GM21825 (cell line): ENCODE results near the gene FAM124B.
A peak's percentile ranks its signal among the peaks of the same experiment; 100 is the strongest.
"Not testable (repeated sequence)": the region's sequence is repeated elsewhere in the genome, so short reads cannot be mapped to it uniquely, and the experiment has no call there.

Experiments
- ATAC-seq: cut with Tn5 transposase; IDR thresholded peaks from one replicate; pipeline ENCODE4 v1.9.1; 2021; ENCODE audit warnings: mild to moderate bottlenecking, moderate library complexity; ENCODE audit not compliant: unreplicated experiment

The FAM124B gene

DNA sequence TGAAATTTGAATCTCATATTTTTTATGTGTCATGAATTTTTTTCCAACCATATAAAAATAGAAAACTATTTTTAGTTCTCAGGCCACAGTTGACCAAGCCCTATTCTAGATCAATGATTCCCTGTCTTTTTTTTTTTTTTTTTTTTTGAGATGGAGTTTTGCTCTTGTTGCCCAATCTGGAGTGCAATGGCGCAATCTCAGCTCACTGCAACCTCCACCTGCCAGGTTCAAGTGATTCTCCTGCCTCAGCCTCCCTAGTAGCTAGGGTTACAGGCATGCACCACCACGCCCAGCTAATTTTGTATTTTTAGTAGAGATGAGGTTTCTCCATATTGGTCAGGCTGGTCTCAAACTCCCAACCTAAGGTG is 19.6 kb downstream of the FAM124B start:
- ATAC-seq, result not testable (repeated sequence)

- no peak for ATAC-seq
Measured at GRCh38 chr2:224381521-224382279, 20.2 kb downstream of the FAM124B start.

GRCh38 chr2:224379986-224380385 is 21.9 kb downstream of the FAM124B start:
- ATAC-seq, result no peak

- no peak for ATAC-seq
Measured at GRCh38 chr2:224379172-224379571, 22.7 kb downstream of the FAM124B start.

DNA sequence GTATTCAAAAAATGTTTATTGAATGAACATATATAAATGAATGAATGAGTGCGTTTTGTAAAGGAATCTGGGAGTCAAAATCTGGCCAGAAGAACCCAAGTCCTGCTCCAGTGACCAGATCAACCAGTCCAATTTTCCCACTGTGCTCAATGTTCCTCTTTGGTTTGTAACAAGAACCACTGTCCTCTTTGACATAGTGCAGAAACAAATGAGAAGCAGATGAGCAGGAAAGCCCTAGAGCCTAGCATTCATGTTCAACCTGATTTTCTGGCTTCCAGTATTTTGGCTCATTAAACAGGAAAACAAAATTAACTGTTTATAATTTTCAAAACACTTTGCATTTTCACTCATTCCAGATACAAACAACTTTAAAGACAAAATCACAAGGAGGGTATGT is 23.2 kb downstream of the FAM124B start:
- ATAC-seq, result no peak

DNA sequence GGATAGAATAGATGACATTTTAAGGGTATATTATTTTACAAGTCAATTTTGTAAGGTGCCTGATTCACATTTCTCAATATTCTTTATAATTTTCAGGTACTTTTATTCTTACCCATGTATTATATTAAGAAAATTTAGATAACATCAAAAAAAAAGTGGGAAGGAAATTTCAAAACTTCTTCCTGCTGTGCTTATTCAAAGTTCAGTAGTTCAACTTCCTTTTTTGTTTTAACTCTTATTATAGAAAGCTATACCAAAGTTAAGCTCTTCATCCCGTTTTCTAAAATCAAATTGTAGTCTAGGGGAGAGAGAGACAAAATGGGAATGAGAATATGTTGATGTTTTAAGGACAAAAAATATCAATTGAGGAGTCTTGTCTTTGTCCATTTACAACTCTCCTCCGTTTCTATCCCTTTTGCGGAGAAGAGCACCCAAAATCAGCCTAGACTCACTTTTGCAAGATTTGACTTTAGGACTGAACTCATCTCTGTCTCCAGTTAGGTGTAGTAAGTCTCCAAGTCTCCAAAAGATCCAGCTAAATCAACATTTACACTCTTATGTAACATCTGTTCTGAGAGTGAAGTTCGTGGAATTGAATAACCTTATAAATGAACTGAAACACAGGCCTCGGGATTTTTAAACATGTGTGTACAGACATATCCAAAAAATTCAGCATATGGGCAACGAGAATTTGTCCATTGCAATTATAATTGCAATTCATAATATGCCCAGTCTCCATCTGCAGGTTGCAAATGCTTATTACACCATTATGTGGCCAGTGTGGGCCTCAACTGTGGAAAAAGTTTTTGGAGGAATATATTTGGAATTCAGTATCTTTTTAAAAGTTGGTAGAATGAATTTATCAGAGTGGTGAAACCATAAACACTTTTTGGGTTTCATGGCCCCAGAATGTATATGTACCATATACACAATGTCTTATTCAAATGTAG is 23.9 kb downstream of the FAM124B start:
- ATAC-seq, result no peak

- ATAC-seq, result no peak
Measured at GRCh38 chr2:224372641-224373040, 29.3 kb downstream of the FAM124B start.

- ATAC-seq, result no peak
Measured at GRCh38 chr2:224369028-224369632, 32.8 kb downstream of the FAM124B start.

DNA sequence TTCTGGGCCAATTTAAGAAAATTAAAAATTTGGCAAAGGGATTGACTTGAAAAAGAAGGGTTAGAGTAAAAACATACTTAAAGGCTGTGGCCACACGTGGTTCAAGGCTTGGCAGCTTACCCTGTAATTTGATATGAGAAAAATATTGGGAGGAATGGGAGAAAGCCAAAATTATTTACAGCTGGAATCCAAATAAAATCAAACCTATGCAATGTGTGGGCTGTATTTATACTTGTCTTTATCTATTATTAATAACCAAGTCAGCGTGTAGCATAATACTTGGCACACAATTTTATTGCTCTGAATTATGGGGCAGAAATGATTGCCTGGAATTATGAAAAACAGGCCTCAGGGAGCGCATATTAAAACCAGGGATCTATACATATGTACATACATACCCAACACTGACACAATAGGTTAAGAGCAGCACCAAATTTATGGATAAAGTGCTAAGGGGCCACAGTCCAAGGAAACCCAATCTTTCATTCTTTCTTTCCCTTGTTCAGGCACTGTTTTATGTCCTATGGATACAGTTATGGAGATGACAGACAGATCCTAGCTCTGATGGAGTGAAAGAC is 35.6 kb downstream of the FAM124B start:
- ATAC-seq, result no peak

- ATAC-seq, result no peak
Measured at GRCh38 chr2:224365331-224365730, 36.6 kb downstream of the FAM124B start.

DNA sequence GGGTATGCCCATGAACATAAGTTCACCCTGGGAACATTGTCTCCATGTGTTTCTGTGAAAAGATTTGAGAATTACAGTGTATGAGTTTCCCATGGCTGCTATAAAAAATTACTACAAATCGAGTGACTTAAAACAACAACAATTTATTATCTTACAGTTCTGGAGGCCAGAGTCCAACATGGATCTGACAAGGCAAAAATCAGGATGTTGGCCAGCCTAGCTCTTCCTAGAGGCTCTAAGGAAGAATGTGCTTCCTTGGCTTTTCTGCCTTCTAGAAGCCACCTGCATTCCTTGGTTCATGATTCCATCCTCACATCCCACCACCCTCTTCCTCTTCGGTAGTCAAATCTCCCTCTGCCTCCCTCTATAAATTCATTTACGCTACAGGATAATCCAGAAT is 38.6 kb downstream of the FAM124B start:
- no peak for ATAC-seq

GRCh38 chr2:224362094-224362493 is 39.8 kb downstream of the FAM124B start:
- no peak for ATAC-seq

GRCh38 chr2:224360801-224361251 is 41.1 kb downstream of the FAM124B start:
- ATAC-seq, result no peak

GRCh38 chr2:224359569-224359968 is 42.3 kb downstream of the FAM124B start:
- ATAC-seq, result no peak

DNA sequence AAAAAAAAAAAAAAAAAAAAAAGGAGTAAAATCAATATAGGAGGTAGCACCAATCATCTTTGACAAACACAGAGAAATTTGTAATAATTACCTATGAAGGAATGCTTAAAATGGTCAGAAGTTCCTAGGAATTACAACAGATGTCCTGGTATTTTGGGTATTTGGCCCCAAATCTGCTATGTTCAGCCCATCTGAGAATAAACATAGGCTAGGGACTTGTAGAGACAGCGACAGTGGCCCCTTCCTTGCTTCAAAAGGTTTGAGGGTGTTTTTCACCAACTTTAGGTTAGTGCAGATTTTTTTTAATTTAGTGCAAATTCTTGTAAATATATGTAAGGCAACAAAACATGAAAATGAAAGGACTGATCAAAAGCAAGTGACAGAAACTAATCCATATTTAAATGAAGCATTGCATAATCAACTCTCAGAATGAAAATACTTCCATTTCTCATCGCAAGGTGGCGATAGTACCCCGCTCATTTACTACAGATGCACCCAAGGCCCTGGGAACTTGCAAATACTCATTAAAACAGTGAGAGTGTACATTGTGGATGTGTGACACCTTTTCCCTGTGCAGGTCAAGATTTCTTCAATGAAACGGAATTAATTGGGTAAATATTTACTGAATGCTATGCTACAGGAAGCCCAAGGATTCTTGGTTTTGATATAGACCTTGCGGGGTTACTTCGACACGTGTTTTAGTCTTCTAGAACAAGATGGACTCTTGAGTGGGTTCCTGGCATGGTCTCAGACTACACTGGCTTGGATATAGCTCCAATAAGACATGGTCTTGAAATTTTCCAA is 44.6 kb downstream of the FAM124B start:
- peak; percentile 82 for ATAC-seq

DNA sequence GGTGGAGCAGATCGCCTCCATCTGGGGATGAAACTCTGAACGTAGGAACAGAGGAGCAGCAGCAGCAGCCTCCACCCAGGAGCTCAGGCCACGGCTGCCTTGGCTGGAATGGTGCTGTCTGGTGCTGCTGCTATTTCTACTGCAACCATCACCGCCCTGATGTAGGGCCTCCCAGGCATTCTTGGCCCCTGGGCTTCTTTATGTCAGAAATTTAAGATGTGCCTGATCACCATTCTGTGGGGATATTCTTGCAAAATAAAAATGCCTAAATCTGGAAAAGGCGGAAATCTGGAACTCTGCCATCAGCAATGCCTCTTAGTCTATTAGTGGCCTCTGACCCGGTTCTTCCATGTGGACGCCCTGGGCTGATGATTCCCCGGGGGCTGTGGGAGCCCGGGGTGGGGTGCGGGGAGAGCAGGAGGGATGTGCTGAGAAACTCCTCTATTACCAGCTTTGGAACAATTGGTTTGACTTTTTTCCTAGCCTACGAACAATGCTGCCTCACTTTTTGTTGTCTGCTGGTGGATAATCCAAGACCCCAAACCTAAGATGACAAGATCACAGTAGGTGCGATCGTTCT is 47.2 kb downstream of the FAM124B start:
- ATAC-seq, result no peak

DNA sequence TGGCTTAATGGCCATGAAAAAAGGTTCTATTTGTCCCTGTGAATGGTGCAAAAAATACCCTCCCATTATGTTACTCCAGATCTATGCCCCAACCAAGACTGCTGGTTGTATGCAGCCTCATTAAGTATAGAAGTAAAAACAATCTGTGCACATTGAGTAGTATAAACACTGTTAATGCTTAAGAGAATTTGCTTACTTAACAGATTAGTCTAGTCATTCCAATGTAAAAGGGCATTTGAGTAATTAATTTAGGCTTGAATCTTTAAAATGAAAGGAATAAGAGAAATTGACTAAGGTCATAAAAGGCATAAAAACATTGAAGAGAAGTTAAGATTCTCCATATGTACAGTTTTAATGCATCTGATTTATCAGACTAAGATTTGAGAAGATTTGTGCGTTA is 51.2 kb downstream of the FAM124B start:
- ATAC-seq, result no peak

DNA sequence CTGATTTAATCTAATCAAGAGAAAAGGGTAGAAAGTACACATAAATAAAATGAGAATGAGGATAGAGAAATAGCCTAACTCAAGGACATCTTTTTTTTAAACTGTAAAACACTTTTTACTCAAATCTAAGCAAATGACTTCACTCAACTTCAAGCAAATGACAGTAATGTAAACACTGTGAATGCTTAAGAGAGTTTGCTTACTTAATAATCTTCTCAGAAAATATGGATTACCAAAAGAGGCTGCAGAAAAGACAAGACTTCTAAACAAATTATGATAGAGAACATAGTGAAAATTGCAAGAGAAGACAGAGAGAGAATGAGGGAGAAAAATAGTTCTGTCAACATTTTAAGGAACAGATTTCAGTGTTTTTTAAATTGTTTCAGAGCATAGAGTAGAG is 52.5 kb downstream of the FAM124B start:
- no peak for ATAC-seq

- ATAC-seq, result no peak
Measured at GRCh38 chr2:224347176-224348051, 54.5 kb downstream of the FAM124B start.
